Large intestine (tissue), 3 donors: ENCODE measurements around the gene AOX1. TPM values are rescaled to one million over a fixed set of nuclear protein-coding genes. Genes with fewer than 3 reads are reported as not detected.
"Not testable (repeated sequence)": the region's sequence is repeated elsewhere in the genome, so short reads cannot be mapped to it uniquely, and the experiment has no call there.

ENCODE experiments used
- DNase-seq, 2 donors: peaks; one replicate each; pipeline versions ENCODE4 v3.0.0 to v3.0.0-alpha.2; 2013
- H3K27ac ChIP-seq: one replicate; pipeline ENCODE4 v1.5.1; 2013; ENCODE audit warnings: low read length
- H3K27me3 ChIP-seq: 2 replicates; pipeline ENCODE4 v1.6.1; 2013; ENCODE audit warnings: low read length; ENCODE audit not compliant: control insufficient read depth, insufficient read depth
- H3K36me3 ChIP-seq: 2 replicates; pipeline ENCODE4 v1.6.1; 2013; ENCODE audit warnings: low read length; ENCODE audit not compliant: control insufficient read depth, insufficient read depth
- H3K4me1 ChIP-seq: one replicate; pipeline ENCODE4 v1.6.1; 2013; ENCODE audit warnings: low read length; ENCODE audit not compliant: control insufficient read depth, insufficient read depth
- H3K4me3 ChIP-seq: one replicate; pipeline ENCODE4 v1.5.1; 2013; ENCODE audit warnings: low read length
- H3K9me3 ChIP-seq: one replicate; pipeline ENCODE4 v1.6.1; 2013; ENCODE audit warnings: mild to moderate bottlenecking, low read depth, low read length, moderate library complexity; ENCODE audit not compliant: control insufficient read depth
- WGBS: methylation state at CpG from one replicate; pipeline ENCODE4 v1.1.5; 2013; ENCODE audit warnings: low lambda C conversion rate; ENCODE audit not compliant: insufficient coverage; 5-methylcytosine and 5-hydroxymethylcytosine counted together
- polyA plus RNA-seq: library from polyadenylated mRNA; unstranded; fragments of 120-200 nt; gene quantifications from one replicate; pipeline ENCODE4 v1.2.1, GENCODE V29; 2013

The AOX1 gene
- polyA plus RNA-seq, 1 donor = 6.4 TPM

DNA sequence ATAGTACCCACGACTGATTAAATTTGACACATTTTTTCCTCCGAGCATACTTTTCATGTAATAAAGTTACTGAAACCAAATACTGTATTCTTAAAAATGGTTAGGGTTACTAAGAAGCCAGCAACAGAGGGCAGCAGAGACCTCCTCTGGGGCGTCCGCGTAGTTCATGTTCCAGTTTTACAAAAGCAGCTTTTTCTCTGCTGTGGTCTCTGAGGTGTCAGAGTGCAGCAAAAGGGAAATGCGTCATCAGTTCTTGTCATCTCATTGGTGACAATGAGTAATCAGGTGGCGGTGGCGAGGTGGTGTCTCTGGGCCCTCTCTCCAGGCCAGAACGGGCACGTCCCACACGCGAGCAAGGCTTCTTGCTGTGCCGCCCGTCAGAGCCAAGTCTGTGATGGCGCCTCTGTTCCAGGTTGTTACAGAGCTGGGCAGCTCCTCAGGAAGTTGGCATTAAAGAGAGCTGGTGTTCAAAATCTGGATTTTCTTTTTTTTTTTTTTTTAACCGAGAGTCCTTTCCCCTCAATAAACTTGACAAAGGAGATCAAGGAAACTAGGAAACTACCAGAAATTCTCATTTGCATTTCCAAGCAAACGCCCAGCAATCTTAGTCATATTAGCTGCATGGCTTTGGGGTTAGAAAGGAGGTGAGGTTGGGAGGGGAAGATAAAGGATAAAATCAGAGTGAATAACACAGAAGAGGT, 127.3 kb downstream of the AOX1 start:
- 17% methylated on average over 2 of the region's 17 CpGs for WGBS
- Histone ChIP-seq H3K4me1 (no peaks in the 10 kb centered on the region), H3K27ac (peak overlapping the region; percentile 14), H3K4me3 (peak overlapping the region; percentile 27), H3K36me3 (no peaks in the 10 kb centered on the region), H3K27me3 (no peaks in the 10 kb centered on the region), H3K9me3 (no peaks in the 10 kb centered on the region)
- DNase-seq = peak; percentile 87 to 92

- no peak for DNase-seq
- Histone ChIP-seq H3K4me1 (no peaks in the 10 kb centered on the region), H3K4me3 (no peak overlapping the region), H3K9me3 (no peaks in the 10 kb centered on the region), H3K27ac (peak overlapping the region; percentile 14), H3K36me3 (no peaks in the 10 kb centered on the region), H3K27me3 (no peaks in the 10 kb centered on the region)
- no CpG with 5 or more reads among the region's 4 CpGs for WGBS
Measured at GRCh38 chr2:200713704-200714064, 127.9 kb downstream of the AOX1 start.

DNA sequence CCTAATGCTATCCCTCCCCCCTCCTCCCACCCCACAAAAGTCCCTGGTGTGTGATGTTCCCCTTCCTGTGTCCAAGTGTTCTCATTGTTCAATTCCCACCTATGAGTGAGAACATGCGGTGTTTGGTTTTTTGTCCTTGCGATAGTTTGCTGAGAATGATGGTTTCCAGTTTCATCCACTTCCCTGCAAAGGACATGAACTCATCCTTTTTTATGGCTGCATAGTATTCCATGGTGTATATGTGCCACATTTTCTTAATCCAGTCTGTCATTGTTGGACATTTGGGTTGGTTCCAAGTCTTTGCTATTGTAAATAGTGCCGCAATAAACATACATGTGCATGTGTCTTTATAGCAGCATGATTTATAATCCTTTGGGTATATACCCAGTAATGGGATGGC, 129.2 kb downstream of the AOX1 start:
- not testable (repeated sequence) for H3K4me3 ChIP-seq, H3K4me1 ChIP-seq, H3K36me3 ChIP-seq, H3K9me3 ChIP-seq, H3K27ac ChIP-seq, H3K27me3 ChIP-seq, DNase-seq
- WGBS = no CpG with 5 or more reads among the region's 3 CpGs

- Histone ChIP-seq H3K4me3 (no peak overlapping the region), H3K27ac (no peak overlapping the region), H3K27me3 (no peaks in the 10 kb centered on the region), H3K36me3 (no peaks in the 10 kb centered on the region), H3K9me3 (no peaks in the 10 kb centered on the region), H3K4me1 (no peaks in the 10 kb centered on the region)
- no CpG with 5 or more reads among the region's 1 CpG for WGBS
- DNase-seq = no peak
Measured at GRCh38 chr2:200716386-200716785, 130.6 kb downstream of the AOX1 start.

Other genes starting within 250 kb of the AOX1 start
- 13.3 TPM for gene KCTD18, start 75.9 kb upstream of the AOX1 start, polyA plus RNA-seq
- 7.8 TPM for gene SGO2, start 59.8 kb upstream of the AOX1 start, polyA plus RNA-seq
- gene BZW1, start 225.9 kb downstream of the AOX1 start, polyA plus RNA-seq = 158 TPM